Spleen (tissue), 7 donors: ENCODE results near the gene MGAT4A.

Experiments used
- POLR2A ChIP-seq, 3 donors: fragments of 450-650 bp; IDR thresholded peaks; one replicate each; pipeline ENCODE4 v1.5.1; 2017; ENCODE audit warnings: antibody characterized with exemption in 3 of 3, mild to moderate bottlenecking in 1 of 3
- POLR2AphosphoS5 ChIP-seq, 3 donors: sonication (generic); formaldehyde crosslinking; IDR thresholded peaks; one replicate each; pipeline ENCODE4 v1.5.1; 2017; ENCODE audit warnings: antibody characterized with exemption in 3 of 3
- TF ChIP-seq, protein P1 (sequence below), 11 experiments: fragments of 200-600 bp in 7 of 11; fragments of 450-650 bp in 4 of 11; sonication (generic) in 4 of 11; IDR thresholded peaks in 8 of 11; conservative IDR thresholded peaks in 3 of 11; 1 replicate in 7 of 11; 2 replicates in 4 of 11; pipeline versions ENCODE4 v1.4.0 to v1.8.0; 2016 to 2021; ENCODE audit warnings: antibody characterized with exemption in 11 of 11, inconsistent platforms in 4 of 11, mild to moderate bottlenecking in 1 of 11
- donor health status: DM: no; HTN: no; CAD: no; lungs with moderate emphysema.
- donor health status: DM: no; HTN: no; CAD: no.
- donor health status: DM: no; HTN: no; CAD: no.

DNA sequence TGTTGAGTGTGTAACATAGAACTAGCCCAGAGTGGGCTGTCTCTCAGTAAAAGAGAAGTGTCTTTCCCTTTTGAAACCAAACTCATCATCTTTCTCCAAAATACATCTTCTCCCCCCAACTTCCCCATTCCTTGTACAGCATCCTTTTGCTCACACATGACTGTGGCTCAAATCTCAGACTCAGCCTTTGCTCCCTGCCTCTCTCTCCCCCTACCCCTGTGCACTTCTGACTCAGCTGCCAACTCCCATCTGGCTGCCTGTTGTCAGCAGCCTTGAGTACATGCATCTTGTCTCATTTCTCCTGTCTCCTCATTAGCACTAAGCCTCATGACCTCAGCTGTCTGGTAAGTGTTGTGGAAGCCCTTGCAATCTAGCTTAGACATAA, 18.1 kb upstream of the MGAT4A start:
- TF ChIP-seq, protein P1, sequence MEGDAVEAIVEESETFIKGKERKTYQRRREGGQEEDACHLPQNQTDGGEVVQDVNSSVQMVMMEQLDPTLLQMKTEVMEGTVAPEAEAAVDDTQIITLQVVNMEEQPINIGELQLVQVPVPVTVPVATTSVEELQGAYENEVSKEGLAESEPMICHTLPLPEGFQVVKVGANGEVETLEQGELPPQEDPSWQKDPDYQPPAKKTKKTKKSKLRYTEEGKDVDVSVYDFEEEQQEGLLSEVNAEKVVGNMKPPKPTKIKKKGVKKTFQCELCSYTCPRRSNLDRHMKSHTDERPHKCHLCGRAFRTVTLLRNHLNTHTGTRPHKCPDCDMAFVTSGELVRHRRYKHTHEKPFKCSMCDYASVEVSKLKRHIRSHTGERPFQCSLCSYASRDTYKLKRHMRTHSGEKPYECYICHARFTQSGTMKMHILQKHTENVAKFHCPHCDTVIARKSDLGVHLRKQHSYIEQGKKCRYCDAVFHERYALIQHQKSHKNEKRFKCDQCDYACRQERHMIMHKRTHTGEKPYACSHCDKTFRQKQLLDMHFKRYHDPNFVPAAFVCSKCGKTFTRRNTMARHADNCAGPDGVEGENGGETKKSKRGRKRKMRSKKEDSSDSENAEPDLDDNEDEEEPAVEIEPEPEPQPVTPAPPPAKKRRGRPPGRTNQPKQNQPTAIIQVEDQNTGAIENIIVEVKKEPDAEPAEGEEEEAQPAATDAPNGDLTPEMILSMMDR (IDR thresholded peaks at IDR 0.05 in 8 of 11, conservative IDR thresholded peaks at IDR 0.05 in 3 of 11): no peak
- TF ChIP-seq POLR2AphosphoS5 (IDR thresholded peaks at IDR 0.05) (no peak), POLR2A (IDR thresholded peaks at IDR 0.05) (no peak)
